Right lobe of liver (tissue), 6 donors: ENCODE measurements around the gene ALDH1A1. TPM values are rescaled to one million over a fixed set of nuclear protein-coding genes. Genes with fewer than 3 reads are reported as not detected.
A peak's percentile ranks its signal among the peaks of the same experiment; 100 is the strongest.

Source experiments
- ATAC-seq, 4 donors: fragments of 200-7000 bp; cut with Tn5 transposase; one replicate each; pipeline ENCODE4 v1.9.1; 2020; ENCODE audit warnings: mild to moderate bottlenecking in 4 of 4, moderate library complexity in 4 of 4
- DNase-seq, 3 donors: peaks; one replicate each; pipeline ENCODE4 v3.0.0-alpha.2; 2020
- H3K27ac ChIP-seq, 3 donors: fragments of 200-600 bp; one replicate each; pipeline ENCODE4 v1.8.0; 2022
- H3K27me3 ChIP-seq, 2 donors: fragments of 200-600 bp; one replicate each; pipeline ENCODE4 v1.8.0; 2022
- H3K36me3 ChIP-seq, 4 donors: fragments of 200-600 bp; sonication (generic) in 1 of 4; one replicate each; pipeline versions ENCODE4 v1.5.1 to v1.8.0; 2017 to 2022; ENCODE audit warnings: control low read depth in 1 of 4
- H3K4me1 ChIP-seq, 4 donors: fragments of 200-600 bp; sonication (generic) in 1 of 4; one replicate each; pipeline versions ENCODE4 v1.5.1 to v1.8.0; 2017 to 2022; ENCODE audit warnings: control low read depth in 1 of 4
- H3K4me3 ChIP-seq, 3 donors: fragments of 200-600 bp; one replicate each; pipeline ENCODE4 v1.8.0; 2022
- H3K9me3 ChIP-seq, 4 donors: fragments of 200-600 bp; sonication (generic) in 1 of 4; one replicate each; pipeline versions ENCODE4 v1.5.1 to v1.8.0; 2017 to 2022; ENCODE audit warnings: control low read depth in 1 of 4
- POLR2A ChIP-seq: fragments of 450-650 bp; IDR thresholded peaks from one replicate; pipeline ENCODE4 v1.6.1; 2017; ENCODE audit warnings: antibody characterized with exemption, mild to moderate bottlenecking
- WGBS: methylation state at CpG from one replicate; pipeline ENCODE4 v1.1.6; 2018; ENCODE audit warnings: low coverage, low lambda C conversion rate; ENCODE audit not compliant: insufficient coverage; ENCODE audit errors: missing lambda C conversion rate; 5-methylcytosine and 5-hydroxymethylcytosine counted together
- intact Hi-C, 2 donors: fragments of 100-400 bp; cut with DNase I; formaldehyde crosslinking; loops; one replicate each; pipeline versions ENCODE4 v1.11.2 to v1.14.1; 2022
- total RNA-seq, 6 experiments: library from RNA; depleted of rRNA in 2 of 6; stranded (reverse); fragments of >200 nt in 2 of 6; fragmentation: NEBNext Ultra II Directional in 3 of 6; extraction: Animal tissue kit (Norgen Biotek cat#: 25700) in 3 of 6; gene quantifications; one replicate each; pipeline versions ENCODE4 v1.1.0 to v1.2.4, GENCODE V29; 2016 to 2023
- TF ChIP-seq, protein P1 (sequence below), 4 donors: fragments of 200-600 bp in 3 of 4; fragments of 450-650 bp in 1 of 4; IDR thresholded peaks; one replicate each; pipeline versions ENCODE4 v1.5.1 to v1.8.0; 2016 to 2022; ENCODE audit warnings: antibody characterized with exemption in 4 of 4, mild to moderate bottlenecking in 2 of 4
- donor health status: DM: no; HTN: yes; CAD: no.
- donor health status: DM: no; HTN: no; CAD: no.
- donor health status: DM: no; HTN: no; CAD: no.
- donor health status: DM: no; HTN: yes; CAD: no.
- donor health status: DM: no; HTN: yes; CAD: no.

ALDH1A1 gene
- total RNA-seq, 6 experiments from 2014 or later: 309 to 1,702 (median 521) TPM

DNA sequence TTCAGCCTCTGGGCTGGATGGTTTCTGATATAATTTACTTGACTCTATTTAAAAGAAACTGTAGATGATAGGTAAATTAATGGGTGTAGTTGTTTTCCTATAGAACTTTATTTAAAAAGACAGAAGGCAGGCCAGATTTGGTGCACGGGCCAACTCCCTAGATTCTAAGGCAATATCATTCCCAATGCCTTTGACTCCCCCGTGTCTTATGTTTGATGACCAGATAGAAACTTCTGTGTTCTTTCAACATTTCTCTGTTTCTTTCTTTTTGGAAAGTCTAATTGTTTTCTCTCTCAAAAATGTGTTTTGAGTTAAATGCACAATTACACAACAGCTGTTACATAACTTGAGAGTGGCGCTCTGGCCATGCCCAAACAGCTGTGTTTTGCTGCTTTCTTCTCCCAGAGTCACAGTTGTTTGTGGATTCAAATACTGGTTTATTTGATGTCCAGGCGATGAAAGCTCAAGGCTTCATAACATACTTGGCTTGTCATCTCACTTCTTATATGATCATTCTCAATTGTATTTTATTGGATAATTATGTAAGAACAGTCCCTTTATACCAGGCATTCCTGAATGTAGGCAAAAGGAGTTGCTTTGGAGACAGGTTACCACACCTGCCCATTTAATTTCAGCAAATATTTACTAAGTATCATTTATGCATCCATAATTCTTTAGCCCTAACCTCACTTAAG is 1.7 kb upstream of the ALDH1A1 start:
- intact Hi-C loops: no loop called here
- Histone ChIP-seq H3K4me3 (no peak overlapping the region), H3K4me1 (peaks cover 0 to 17% (median 4%) of the 10 kb centered on the region in 4 donors), H3K9me3 (no peaks in the 10 kb centered on the region), H3K27ac (peak overlapping the region in 2 of 3 donors; percentile 78 to 87), H3K27me3 (no peaks in the 10 kb centered on the region), H3K36me3 (no peaks in the 10 kb centered on the region)
- WGBS: 21% methylated on average over 4 of the region's 4 CpGs
- DNase-seq: peak in 1 of 3 donors; percentile 50
- TF ChIP-seq, protein P1, sequence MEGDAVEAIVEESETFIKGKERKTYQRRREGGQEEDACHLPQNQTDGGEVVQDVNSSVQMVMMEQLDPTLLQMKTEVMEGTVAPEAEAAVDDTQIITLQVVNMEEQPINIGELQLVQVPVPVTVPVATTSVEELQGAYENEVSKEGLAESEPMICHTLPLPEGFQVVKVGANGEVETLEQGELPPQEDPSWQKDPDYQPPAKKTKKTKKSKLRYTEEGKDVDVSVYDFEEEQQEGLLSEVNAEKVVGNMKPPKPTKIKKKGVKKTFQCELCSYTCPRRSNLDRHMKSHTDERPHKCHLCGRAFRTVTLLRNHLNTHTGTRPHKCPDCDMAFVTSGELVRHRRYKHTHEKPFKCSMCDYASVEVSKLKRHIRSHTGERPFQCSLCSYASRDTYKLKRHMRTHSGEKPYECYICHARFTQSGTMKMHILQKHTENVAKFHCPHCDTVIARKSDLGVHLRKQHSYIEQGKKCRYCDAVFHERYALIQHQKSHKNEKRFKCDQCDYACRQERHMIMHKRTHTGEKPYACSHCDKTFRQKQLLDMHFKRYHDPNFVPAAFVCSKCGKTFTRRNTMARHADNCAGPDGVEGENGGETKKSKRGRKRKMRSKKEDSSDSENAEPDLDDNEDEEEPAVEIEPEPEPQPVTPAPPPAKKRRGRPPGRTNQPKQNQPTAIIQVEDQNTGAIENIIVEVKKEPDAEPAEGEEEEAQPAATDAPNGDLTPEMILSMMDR (IDR thresholded peaks at IDR 0.05): no peak
- TF ChIP-seq POLR2A: no peak
- ATAC-seq: peak in 3 of 4 donors; percentile 24 to 41 (median 26)

DNA sequence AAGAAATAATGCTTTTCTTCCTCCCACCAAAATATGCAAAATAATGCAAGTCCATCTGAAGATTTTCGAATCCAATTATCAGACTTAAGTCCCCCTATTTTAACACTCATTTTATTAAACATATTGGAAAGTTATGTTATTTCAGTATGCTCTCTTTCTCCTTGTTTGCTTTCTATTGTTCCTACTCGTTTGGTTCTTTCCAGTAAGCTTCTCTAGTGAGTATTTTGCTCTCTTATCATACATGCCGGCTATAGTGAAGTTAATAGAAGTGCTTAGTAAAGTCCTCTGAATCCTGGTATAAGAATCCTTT is 517 bp downstream of the ALDH1A1 start:
- no peaks in the 10 kb centered on the region for H3K36me3 ChIP-seq
- peak in 2 of 4 donors; percentile 17 to 21 for ATAC-seq
- peaks cover 0 to 20% (median 6%) of the 10 kb centered on the region in 4 donors for H3K4me1 ChIP-seq
- no peaks in the 10 kb centered on the region for H3K27me3 ChIP-seq
- peak overlapping the region; percentile 73 to 87 (median 78) for H3K27ac ChIP-seq
- no peaks in the 10 kb centered on the region for H3K9me3 ChIP-seq
- peak overlapping the region; percentile 34 to 65 (median 54) for H3K4me3 ChIP-seq
- intact Hi-C loops: no loop called here
- no peak for DNase-seq
- WGBS: 0% methylated on average over 3 of the region's 3 CpGs
- no peak for TF ChIP-seq POLR2A
- TF ChIP-seq, protein P1 (IDR thresholded peaks at IDR 0.05): no peak

- TF ChIP-seq, protein P1 (IDR thresholded peaks at IDR 0.05): no peak
- TF ChIP-seq POLR2A: no peak
- H3K27me3 ChIP-seq: no peaks in the 10 kb centered on the region
- peak overlapping the region; percentile 73 to 87 (median 78) for H3K27ac ChIP-seq
- no peaks in the 10 kb centered on the region for H3K9me3 ChIP-seq
- ATAC-seq: peak in 3 of 4 donors; percentile 22 to 57 (median 33)
- H3K4me1 ChIP-seq: peaks cover 0 to 25% (median 8%) of the 10 kb centered on the region in 4 donors
- intact Hi-C loops: no loop called here
- DNase-seq: no peak
- 3% methylated on average over 5 of the region's 5 CpGs for WGBS
- H3K4me3 ChIP-seq: peak overlapping the region; percentile 34 to 65 (median 54)
- H3K36me3 ChIP-seq: no peaks in the 10 kb centered on the region
Measured at GRCh38 chr9:72951520-72952380, 1.1 kb downstream of the ALDH1A1 start.

DNA sequence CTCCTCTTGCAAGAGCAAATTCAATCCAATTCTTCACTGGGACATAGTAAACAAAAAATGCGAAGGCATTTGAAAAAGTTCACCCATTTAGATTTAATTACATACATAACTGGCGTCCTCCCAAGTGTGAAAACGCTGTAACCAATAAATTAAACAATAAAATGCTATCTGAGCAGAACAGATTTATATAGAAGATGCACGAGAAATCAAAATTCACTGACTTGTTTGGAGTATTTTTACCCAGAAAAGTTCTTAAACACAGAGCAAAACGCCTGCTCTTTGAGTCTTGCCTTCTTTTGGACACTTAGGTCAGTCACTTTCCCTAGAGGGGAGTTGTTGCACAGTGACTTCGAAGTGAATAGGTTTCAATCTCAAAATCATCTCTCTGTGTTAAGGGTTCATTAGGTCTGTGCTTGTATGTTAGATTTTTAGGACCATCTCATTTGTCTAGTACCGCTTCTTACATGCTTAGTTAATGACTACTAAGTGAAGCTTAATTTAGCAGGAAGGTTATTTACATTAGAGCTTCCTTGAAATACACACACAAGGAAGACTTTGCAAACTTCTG is 1.9 kb downstream of the ALDH1A1 start:
- peak in 2 of 4 donors; percentile 3 to 9 for ATAC-seq
- Histone ChIP-seq H3K36me3 (no peaks in the 10 kb centered on the region), H3K27me3 (no peaks in the 10 kb centered on the region), H3K4me3 (peak overlapping the region; percentile 34 to 65 (median 54)), H3K9me3 (no peaks in the 10 kb centered on the region), H3K4me1 (peaks cover 0 to 33% (median 9%) of the 10 kb centered on the region in 4 donors), H3K27ac (peak overlapping the region; percentile 73 to 87 (median 78))
- intact Hi-C loops: no loop called here
- TF ChIP-seq, protein P1 (IDR thresholded peaks at IDR 0.05): no peak
- TF ChIP-seq POLR2A: no peak
- WGBS: 10% methylated on average over 7 of the region's 7 CpGs
- DNase-seq: no peak
